A673 (cell line): Measurements from ENCODE around the gene FANCL.

Source experiments
- CTCF ChIP-seq: fragments of 300-800, 200-600 bp; sonication (generic); conservative IDR thresholded peaks from 2 replicates; pipeline ENCODE4 v1.5.1; 2017; ENCODE audit warnings: low read depth, mild to moderate bottlenecking, antibody characterized with exemption, low read length, moderate library complexity, mixed read lengths
- EZH2 ChIP-seq: fragments of 200-600 bp; sonication (generic); IDR thresholded peaks from 2 replicates; pipeline ENCODE4 v1.6.1; 2017; ENCODE audit warnings: borderline replicate concordance, low read depth, mild to moderate bottlenecking, mixed read lengths, antibody characterized with exemption, low read length; ENCODE audit not compliant: poor library complexity, severe bottlenecking

- TF ChIP-seq CTCF (no peak), EZH2 (no peak)
These were observed 85.9 kb downstream of the FANCL start for GRCh38 chr2:58155160-58155778.
